Measurements from ENCODE around the gene CFAP46.
"Not testable (repeated sequence)": the region's sequence is repeated elsewhere in the genome, so short reads cannot be mapped to it uniquely, and the experiment has no call there.

CFAP46 gene

DNA sequence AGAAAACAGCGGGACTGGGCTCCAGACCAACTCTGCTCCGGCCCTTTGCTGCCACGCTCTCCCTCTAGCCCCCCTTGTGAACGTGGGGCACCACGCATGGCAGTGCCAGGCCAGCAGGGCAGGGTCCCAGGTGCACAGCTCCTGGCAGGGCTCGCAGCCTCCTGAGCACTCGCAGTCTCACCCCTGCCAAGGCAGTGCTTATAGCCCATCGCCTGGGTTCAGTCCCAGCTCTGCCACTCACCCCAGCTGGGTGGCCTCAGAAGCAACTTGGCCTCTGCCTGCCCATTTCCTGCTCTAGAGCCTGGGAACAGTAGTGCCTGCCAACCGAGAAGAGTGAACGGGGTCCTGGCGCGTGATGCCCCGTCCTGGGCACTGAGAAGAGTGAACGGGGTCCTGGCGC is 36.3 kb downstream of the CFAP46 start:
- H3K4me3 ChIP-seq (ENCODE audit: low read length) = no peak overlapping the region
- TF ChIP-seq ZNF274 (IDR thresholded peaks at IDR 0.05; ENCODE audit: low read depth, low read length) = no peak

DNA sequence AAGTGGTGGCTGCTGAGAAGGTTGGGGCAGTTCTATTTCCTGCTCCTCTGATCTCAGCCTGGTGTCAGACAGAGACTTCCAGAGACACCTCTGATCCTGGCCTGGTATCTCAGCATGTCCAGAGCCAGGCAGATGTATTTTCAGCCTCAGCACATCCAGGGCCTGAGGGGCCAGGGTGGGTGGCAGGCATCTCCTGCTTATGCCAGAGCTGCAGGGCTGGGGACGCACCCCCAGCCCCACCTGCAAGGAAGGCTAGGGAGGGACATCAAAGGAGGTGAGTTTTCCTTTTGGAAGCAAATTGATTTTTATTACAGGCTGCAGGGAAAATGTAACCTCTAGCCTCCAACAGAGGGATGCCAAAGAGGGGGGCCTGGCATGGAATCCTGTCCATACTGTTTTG is 36.7 kb downstream of the CFAP46 start:
- TF ChIP-seq ZNF274 (IDR thresholded peaks at IDR 0.05; ENCODE audit: low read depth, low read length) = no peak
- H3K4me3 ChIP-seq (ENCODE audit: low read length) = no peak overlapping the region

DNA sequence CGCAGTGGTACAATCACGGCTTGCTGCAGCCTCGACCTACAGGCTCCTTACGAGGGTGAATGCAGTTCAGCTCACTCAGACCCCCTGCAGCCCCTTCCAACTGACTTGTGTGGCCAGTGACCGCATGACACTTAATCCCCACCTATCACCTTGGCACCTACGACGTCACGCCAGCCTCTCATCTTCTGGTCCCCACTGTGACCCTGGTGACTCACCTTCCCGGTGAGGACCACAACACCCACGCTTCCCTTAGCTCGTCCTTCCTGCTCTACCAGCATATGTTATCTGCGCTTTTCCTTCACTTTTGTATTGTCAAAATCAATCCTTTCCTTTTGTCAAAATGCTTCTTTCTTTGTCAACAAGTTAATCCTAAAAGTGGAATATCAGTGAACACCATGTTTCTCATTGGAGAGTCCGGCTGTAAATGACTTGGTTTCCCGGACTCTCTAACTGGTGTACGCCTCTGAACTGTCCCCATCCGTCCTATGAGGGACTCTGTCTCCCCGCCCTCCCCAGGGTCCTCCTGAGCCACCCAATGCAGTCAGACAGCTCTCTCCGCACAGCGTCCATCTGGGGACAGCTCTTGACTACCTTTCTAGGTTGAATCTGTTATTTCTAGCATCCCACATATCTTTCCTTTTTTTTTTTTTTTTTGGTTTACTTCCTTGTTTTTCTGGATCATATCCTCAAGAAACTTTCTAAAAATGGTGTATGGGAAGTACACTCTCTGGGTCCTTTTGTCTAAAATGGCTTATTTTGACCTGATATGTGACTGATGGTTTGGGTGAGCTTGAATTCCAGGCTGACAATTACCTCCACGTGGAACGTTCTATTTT is 37.3 kb downstream of the CFAP46 start:
- no peak for TF ChIP-seq ZNF274 (IDR thresholded peaks at IDR 0.05; ENCODE audit: low read depth, low read length)
- H3K4me3 ChIP-seq (ENCODE audit: low read length) = no peak overlapping the region

DNA sequence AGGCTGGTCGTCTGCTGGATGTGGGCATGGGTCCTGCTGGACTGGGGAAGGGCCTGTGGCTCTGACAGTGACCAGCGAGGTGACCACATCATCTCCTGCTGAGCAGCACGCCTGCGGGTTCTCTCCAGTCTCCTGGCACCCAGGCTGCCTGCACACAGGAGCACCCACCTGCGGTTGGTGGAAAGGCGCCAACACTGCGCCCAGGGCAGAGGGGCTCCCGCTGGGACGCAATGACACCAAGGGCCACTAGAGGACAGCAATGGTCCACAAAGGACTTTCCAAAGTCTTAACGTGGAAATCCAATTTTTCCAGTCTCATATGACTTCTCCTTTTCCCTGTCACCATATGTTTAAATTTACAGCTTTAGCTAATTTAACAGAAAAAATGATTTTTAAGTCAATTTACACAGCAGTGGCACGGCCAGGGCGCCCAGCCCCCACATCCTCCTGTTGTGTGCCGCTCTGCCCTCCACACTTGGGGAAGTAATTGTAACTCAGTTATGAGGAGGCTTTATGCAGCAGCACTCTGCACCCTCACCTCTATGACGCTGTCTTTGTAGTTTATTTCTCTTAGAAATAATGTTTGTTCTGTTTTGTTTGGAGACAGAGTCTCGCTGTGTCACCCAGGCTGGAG is 38.1 kb downstream of the CFAP46 start:
- H3K4me3 ChIP-seq (ENCODE audit: low read length) = no peak overlapping the region
- no peak for TF ChIP-seq ZNF274 (IDR thresholded peaks at IDR 0.05; ENCODE audit: low read depth, low read length)

DNA sequence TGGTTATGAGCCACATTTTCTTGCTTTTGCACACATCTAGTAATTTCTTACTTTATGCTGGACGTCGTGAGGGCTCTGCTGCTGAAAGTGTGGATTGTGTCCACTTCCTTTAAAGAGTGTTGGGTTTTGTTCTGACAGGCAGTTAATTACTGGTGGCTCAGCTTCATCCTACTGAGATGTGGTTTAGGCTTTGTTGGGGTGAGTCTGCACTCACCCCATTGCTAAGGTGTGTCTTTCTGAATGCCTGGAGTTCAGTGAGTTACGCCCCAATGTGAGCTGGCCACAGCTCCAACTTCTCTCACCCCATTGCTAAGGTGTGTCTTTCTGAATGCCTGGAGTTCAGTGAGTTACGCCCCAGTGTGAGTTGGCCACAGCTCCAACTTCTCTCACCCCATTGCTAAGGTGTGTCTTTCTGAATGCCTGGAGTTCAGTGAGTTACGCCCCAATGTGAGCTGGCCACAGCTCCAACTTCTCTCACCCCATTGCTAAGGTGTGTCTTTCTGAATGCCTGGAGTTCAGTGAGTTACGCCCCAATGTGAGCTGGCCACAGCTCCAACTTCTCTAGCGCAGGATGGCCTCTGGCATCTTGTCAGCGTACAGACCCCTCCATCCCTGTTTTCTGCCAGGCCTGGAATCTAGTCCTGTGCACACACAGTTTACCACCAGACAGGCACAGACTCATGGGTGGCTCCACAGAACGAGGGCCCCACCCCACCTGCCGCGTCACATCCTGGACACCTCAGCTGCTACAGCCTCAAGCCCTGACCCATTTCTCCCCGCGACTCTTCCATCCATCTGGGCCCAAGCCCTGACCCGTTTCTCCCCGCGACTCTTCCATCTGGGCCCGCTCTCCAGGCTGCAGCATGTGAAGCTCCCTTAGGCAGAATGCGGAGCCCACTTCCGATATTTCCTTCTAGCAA is 39.5 kb downstream of the CFAP46 start:
- H3K4me3 ChIP-seq (ENCODE audit: low read length) = not testable (repeated sequence)

DNA sequence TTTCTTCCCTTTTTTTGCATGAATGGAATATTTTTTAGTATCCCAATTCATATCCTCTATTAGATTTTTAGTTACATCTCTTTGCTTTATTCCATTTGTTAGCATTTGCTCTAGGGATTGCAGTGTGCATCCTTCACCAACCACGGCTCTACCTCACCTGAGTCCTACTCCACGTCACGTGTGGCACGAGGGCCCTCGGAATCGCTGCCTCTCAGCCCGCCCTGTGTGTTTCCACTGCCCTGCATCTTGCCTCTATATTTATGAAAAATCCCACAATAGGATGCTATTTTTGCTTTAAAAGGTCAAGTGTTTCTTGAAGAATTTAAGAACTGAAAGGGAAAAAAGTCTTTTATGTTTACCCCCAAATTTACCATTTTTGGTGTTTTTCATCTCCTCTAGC is 41.0 kb downstream of the CFAP46 start:
- TF ChIP-seq ZNF274 (IDR thresholded peaks at IDR 0.05; ENCODE audit: low read depth, low read length) = no peak
- no peak overlapping the region for H3K4me3 ChIP-seq (ENCODE audit: low read length)

DNA sequence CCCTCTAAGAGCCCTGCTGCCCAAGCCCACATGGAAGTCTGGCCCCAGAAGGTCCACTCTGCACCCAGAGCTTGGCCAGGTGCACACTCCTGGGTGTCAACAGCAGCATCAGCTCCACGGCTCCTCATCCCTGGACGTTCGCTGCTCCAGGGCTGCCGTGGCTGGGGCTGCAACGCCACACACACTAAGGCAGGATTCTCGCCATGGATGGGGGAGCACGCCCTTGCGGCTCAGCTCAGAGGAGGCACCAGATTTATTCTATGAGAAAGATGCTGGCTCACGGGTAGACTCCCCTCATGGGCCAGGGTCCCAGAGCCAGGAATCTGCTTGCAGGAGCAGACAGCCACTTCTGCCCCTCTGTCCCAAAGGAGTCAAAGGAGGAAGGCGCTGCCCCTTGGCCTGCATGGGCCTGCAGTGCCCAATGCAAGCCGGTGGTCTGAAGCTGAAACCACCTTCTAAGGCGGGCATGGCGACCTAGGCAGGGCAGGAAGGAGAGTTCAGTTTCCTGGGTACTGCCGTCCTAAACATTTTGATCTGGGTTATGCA is 42.1 kb downstream of the CFAP46 start:
- no peak for TF ChIP-seq ZNF274 (IDR thresholded peaks at IDR 0.05; ENCODE audit: low read depth, low read length)
- H3K4me3 ChIP-seq (ENCODE audit: low read length) = no peak overlapping the region

DNA sequence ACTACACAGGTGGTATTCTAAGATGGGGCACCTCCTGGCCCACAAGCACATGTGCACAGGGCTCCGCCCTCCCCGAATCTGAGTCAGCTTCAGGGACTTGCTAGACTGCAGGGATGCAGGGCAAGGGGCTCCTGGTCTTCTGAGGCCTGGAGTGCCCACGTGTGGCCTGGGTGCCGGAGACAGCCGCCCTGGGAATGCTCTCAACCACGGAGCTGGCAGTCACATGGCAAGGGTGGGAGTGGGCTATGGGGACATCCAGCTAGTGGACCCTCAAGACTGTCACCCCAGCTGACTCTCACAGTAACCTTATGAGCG is 42.7 kb downstream of the CFAP46 start:
- no peak for TF ChIP-seq ZNF274 (IDR thresholded peaks at IDR 0.05; ENCODE audit: low read depth, low read length)
- H3K4me3 ChIP-seq (ENCODE audit: low read length) = no peak overlapping the region

DNA sequence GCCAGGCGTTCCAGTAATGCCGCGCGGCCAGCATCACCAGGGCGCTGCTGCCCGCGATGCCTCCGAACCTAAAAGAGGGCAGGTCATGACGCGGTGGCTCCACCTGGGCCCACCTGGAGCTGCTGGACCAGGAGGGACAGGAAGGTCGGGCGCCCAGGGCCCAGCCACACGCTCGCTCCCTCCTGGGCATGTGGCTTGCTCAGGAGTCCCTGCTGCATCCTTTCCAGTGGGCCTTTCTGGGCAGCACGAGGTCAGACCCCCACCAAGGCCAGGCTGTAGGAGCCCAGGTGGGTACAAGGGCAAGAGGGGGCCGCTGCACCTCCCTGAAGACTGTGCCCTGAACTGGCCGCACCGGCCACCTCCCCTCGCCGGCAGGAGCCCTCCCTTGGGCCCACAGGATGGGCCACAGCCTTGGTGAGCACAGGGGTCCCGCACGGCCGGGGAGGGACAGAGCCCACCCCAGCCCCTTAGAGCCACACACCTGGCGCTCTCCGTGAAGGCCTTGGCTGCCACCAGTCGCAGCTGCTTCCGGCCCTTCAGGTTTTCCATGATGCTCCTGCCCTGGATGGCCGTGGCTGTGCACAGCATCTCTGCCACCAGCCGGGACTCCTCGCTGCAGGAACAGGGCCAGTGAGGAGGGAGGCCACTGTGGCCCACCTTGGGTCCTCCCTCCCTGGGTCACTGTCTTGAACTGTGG is 43.2 kb downstream of the CFAP46 start:
- no peak overlapping the region for H3K4me3 ChIP-seq (ENCODE audit: low read length)
- no peak for TF ChIP-seq ZNF274 (IDR thresholded peaks at IDR 0.05; ENCODE audit: low read depth, low read length)

DNA sequence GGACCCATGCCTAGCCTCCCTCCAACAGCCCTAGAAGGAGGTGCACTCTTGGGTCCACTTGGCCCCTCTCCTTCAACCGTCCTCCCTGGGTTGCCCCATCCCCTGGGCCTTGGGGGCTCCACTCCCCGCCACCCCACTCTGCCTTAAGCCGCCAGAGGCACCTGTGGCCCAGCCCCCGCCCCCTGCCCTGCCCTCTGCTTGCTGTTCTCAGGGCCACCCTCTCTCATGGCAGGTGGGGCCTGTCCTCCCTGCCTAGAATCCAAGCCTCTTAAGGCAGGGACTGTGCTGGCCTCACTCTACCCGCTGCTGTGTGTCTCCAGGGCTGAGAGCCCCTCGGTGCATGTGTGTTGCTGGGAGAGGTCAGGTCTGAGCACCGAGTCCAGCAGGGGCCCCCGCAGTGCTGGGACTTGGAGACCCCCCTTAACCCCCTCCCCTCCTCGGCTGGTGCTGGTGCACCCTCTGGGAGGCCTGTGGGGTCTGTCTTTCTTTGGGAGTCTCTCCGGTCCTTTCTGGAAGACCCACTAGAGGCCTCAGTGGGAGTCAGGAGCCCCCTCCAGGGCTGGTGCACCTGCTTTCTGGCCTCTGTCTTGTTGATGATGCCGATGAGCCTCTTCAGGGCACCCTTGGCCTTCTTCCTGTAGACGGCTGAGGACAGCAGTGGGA is 43.8 kb downstream of the CFAP46 start:
- TF ChIP-seq ZNF274 (IDR thresholded peaks at IDR 0.05; ENCODE audit: low read depth, low read length) = no peak

DNA sequence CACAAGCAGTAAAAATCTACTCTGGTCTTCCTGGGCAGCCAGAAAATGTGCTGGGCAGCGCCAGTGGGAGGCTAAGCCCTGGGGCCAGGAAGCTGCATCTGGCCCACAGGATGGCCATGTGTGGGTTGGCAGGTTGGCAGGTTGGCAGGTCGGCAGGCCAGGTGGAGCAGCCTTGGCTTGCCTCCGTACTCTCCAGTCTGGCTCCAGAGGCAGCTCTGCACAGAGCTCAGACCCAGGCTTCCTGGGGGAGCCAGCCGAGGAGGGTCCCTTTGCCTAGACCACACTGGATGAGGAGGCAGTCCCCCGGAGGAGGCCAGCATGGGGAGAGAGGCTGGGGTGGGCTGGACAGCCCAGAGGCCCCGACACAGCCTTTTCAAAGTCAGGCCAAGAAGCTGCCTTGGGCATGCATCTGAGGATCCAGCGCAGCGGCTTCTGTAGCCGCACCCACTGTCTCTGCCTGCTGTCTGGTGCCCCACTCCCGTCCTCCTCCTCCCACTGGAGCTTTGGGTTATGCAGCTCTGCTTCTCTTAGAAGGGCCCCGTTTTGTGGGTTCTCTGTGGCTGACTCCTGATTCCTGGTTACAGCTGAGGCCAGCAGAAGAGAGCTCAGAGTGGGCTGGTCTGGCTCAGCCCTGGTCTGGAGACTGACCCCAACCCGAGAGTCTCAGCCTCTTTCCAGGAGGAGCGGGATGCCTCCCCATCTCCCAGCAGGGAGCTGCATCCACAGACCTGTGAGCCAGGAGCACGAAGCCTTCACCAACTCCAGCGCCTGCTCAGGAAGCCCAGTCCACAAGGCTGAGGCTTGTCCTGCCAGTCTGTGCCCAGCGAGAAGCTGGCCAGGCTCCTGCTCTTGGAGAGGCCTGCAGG is 44.6 kb downstream of the CFAP46 start:
- H3K4me3 ChIP-seq (ENCODE audit: low read length) = no peak overlapping the region
- TF ChIP-seq ZNF274 (IDR thresholded peaks at IDR 0.05; ENCODE audit: low read depth, low read length) = no peak

More for the DNA sequence above, 43.8 kb downstream of the CFAP46 start:
- no peak overlapping the region for H3K4me3 ChIP-seq (ENCODE audit: low read length)

DNA sequence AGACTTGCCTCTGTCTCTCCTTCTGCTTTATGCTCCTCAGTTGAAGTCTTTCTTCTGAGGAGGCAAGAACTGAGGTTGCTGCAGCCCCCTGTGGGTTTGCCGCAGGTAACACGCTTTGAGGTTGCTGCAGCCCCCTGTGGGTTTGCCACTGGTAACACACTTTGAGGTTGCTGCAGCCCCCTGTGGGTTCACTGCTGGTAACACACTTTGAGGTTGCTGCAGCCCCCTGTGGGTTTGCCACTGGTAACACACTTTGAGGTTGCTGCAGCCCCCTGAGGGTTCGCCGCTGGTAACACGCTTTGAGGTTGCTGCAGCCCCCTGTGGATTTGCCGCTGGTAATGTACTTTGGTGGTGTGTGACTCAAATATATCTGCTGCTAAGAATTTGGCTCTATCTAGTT is 48.6 kb downstream of the CFAP46 start:
- H3K4me3 ChIP-seq (ENCODE audit: low read length) = not testable (repeated sequence)

DNA sequence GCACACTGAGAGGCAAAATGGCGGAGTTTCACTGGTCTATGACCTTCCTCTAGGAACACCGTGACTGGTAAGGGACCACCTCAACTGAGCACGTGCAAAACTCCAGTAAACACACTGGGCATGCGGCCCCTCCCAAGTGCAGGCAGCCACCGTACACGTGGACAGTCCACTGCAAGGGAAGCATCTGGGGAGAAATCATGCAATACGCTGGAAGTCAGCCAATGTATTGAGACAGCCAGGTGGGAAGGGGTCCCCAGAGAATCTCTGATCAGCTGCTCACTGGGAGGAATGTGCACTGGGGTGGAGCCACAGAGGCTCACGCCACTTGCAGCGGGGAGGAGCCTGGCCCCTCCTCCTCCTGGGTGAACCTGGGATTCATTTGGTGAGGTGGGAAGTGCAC is 49.3 kb downstream of the CFAP46 start:
- H3K4me3 ChIP-seq (ENCODE audit: low read length) = no peak overlapping the region

More for the DNA sequence above, 49.3 kb downstream of the CFAP46 start:
- TF ChIP-seq ZNF274 (IDR thresholded peaks at IDR 0.05; ENCODE audit: low read depth, low read length) = no peak

All from GM08714 (cell line).